GM12864 (cell line): Measurements from ENCODE around the gene WDR75.

Source experiments
- DNase-seq: peaks from one replicate; pipeline ENCODE4 v3.0.0-alpha.2; 2011; ENCODE audit warnings: low read depth
- H3K4me3 ChIP-seq: 2 replicates; pipeline ENCODE4 v1.5.1; 2011; ENCODE audit warnings: mild to moderate bottlenecking, low read depth, low read length, control low read depth
- CTCF ChIP-seq: IDR thresholded peaks from 2 replicates; pipeline ENCODE4 v1.5.1; 2011; ENCODE audit warnings: low read depth, mild to moderate bottlenecking, moderate library complexity, low read length, control low read depth, inconsistent platforms; ENCODE audit errors: missing control alignments

Gene WDR75

GRCh38 chr2:189440947-189441708 lies at the start of gene WDR75:
Gene WDR75, plus strand, starts transcription at chr2:189441474. Its CDS starts 19 bp downstream, at chr2:189441493.
- peak within 1 kb of the TSS; percentile 82 for H3K4me3 ChIP-seq
- DNase-seq: peak; percentile 87
- no peak for TF ChIP-seq CTCF

GRCh38 chr2:189393440-189394111 lies 47.7 kb upstream of the WDR75 start:
- no peak overlapping the region for H3K4me3 ChIP-seq
- no peak for DNase-seq
- no peak for TF ChIP-seq CTCF

GRCh38 chr2:189394525-189394924 lies 46.7 kb upstream of the WDR75 start:
- TF ChIP-seq CTCF: no peak
- H3K4me3 ChIP-seq: no peak overlapping the region
- DNase-seq: no peak

GRCh38 chr2:189402932-189403331 lies 38.3 kb upstream of the WDR75 start:
- no peak overlapping the region for H3K4me3 ChIP-seq
- no peak for DNase-seq
- no peak for TF ChIP-seq CTCF

GRCh38 chr2:189406586-189407233 lies 34.6 kb upstream of the WDR75 start:
- H3K4me3 ChIP-seq: no peak overlapping the region
- DNase-seq: no peak
- no peak for TF ChIP-seq CTCF

GRCh38 chr2:189407281-189408209 lies 33.7 kb upstream of the WDR75 start:
- no peak overlapping the region for H3K4me3 ChIP-seq
- DNase-seq: no peak
- no peak for TF ChIP-seq CTCF
